PC-9 (cell line): ENCODE results near the gene GCLM.

Experiments
- EZH2 ChIP-seq: fragments of 200-600 bp; sonication (generic); IDR thresholded peaks from 2 replicates; pipeline ENCODE4 v1.8.0; 2017; ENCODE audit warnings: antibody characterized with exemption, low read depth
- TF ChIP-seq, protein P1 (sequence below): fragments of 200-600 bp; sonication (generic); conservative IDR thresholded peaks from 2 replicates; pipeline ENCODE4 v1.6.1; 2017; ENCODE audit warnings: mixed run types, antibody characterized with exemption, mild to moderate bottlenecking, moderate library complexity

DNA sequence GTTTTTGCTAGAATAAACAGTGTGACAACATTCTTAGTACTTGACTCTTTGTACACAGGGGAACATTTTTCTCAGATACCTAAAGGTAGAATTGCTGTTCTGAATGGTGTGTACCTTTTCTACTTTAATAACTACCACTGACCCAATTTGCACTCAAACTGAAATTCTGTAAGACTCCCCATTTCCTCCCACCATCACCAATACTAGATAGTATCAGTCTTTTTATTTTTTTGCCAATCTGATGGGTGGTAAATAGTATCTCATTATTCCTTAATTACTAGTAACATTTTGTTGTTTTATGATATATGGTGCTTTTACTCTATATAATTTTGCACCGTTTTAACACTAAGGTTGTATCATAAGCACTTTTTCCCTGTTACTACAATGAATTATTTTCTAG lies 28.8 kb upstream of the GCLM start:
- TF ChIP-seq, protein P1, sequence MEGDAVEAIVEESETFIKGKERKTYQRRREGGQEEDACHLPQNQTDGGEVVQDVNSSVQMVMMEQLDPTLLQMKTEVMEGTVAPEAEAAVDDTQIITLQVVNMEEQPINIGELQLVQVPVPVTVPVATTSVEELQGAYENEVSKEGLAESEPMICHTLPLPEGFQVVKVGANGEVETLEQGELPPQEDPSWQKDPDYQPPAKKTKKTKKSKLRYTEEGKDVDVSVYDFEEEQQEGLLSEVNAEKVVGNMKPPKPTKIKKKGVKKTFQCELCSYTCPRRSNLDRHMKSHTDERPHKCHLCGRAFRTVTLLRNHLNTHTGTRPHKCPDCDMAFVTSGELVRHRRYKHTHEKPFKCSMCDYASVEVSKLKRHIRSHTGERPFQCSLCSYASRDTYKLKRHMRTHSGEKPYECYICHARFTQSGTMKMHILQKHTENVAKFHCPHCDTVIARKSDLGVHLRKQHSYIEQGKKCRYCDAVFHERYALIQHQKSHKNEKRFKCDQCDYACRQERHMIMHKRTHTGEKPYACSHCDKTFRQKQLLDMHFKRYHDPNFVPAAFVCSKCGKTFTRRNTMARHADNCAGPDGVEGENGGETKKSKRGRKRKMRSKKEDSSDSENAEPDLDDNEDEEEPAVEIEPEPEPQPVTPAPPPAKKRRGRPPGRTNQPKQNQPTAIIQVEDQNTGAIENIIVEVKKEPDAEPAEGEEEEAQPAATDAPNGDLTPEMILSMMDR, result no peak
- TF ChIP-seq EZH2, result no peak
